DND-41 (cell line): ENCODE data around the gene PXK.

Experiments
- CTCF ChIP-seq: IDR thresholded peaks from 2 replicates; pipeline ENCODE4 v1.5.1; 2012; ENCODE audit warnings: borderline replicate concordance, low read length, moderate library complexity, mild to moderate bottlenecking; ENCODE audit not compliant: poor library complexity, severe bottlenecking; ENCODE audit errors: extremely low read depth
- EZH2 ChIP-seq: IDR thresholded peaks from 3 replicates; pipeline ENCODE4 v1.6.1; 2012; ENCODE audit warnings: borderline replicate concordance, low read depth, mild to moderate bottlenecking, moderate library complexity, low read length, inconsistent platforms; ENCODE audit not compliant: severe bottlenecking

DNA sequence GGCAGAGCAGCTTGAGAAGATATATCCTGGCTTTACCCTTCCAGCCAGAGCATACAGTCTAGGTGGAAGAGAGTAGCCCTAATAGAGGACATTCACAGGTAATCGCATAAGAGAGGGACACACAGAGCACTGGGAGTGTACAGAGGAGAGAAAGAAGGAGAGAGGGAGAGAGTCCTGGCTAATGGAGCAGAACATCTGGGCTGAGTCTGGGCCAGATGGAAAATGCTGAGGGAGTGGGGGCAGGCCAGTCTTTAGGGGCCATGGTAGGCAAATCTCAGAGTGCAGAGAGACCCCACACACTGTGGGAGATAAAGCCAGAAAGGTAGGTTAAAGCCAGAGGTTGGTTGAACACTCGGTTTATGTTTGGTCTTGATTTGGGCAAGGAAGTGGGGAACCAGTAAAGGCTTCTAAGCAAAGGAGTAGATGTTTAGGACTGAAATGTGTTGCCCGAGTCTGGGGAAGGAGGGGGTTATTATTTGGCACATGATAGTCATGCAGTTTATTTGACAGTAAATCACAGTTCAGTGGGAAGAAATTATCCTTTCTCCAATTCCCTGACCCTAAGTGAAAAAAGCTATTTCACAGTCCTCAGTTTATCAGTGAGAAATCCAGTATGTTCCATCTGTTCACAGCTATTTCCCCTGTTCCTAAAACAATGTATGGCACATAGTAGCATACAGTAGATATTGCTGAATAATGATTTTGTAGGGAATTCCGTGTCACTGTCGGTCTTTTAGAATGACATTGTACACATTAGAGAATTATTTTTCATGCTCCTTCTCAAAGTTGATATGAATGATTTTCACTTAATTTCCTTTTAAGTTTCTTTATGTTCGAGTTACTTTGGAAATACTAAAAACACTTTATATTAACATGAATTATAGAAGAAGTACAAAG, 55.2 kb downstream of the PXK start:
- TF ChIP-seq CTCF (no peak), EZH2 (no peak)
